Measurements from ENCODE around the gene CYP11A1.
A peak's percentile ranks its signal among the peaks of the same experiment; 100 is the strongest.

Gene CYP11A1

DNA sequence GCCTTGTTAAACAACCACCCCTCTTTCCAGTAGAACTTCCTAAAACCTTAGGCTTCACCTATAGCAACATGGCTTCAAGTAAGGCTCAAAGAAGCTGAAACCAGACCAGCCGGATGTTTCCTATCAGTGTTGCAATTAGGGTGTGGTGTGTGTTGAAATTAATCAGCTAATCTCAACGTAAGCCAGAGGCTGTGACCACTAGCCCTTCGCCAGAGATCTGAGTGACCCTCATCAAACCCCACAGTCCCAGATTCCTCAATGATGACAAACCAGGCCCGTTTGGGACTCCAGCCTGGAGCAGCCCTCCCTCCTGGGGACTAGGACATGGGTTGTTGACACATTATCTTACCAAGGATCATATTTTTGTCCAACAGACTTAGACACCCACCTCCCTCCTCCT is 27.3 kb downstream of the CYP11A1 start:
- no peak for DNase-seq

DNA sequence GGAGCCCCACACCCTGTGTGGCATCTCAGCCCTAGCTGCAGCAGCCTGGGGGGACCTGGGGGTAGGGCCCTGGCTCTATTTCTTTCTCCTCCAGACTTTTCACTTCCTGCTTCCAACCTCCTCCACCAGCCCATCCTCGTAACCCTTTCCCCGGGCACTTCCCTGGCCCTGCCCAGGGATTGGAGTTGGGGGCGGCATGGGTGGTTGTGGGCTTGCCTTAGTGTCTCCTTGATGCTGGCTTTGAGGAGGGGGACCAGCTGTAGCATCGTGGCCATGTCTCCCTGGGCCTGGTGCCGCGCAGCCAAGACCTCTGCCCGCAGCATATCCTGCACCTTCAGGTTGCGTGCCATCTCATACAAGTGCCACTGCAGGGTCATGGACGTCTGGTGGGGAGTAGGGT is 28.1 kb downstream of the CYP11A1 start:
- DNase-seq = no peak

DNA sequence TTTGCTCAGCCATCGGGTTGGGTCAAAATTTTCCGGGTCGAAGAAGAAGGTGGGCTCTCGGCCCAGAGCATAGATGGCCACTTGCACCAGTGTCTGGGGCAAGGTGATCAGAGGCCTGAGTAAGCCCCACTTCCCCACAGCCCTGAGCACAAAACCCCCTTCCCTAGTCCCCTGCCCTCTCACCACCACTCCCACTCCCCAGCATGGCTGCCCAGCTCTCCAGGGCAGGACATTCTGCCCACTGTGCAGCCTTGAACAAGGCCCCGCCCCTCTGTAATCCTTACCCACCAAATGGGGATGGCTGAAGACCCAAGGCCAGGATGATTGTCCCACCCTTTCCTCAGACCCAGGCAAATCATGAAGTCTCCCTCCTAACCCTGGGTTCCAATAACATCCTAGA is 28.8 kb downstream of the CYP11A1 start:
- no peak for DNase-seq

DNA sequence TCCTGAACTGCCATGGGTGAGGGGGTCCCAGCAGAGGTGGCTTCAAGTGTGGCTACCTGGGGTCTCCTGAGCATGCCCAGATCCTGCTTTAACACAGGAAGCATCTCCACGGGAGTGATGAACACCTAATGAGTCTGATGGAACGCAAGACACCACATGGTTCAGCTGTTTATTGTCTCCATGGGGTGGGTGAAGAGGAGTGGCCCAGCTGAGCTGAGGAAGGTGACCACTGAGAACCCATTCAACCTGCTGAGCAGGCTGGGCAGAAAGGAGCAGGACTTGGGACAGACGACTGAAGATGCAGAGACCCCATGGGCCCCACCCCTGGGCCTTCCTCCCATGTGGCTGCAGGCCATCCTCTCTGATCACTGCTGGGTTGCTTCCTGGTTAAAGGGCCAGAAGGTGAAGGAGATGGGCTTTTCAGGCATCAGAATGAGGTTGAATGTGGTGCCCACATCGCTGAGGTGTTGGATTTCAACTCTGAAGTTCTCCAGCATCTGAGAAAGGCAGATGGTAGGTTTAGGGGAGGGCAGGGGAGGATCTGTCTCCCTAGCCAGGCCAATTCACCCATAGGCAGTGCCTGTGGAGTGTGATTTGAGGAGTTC is 29.7 kb downstream of the CYP11A1 start:
- DNase-seq = no peak

DNA sequence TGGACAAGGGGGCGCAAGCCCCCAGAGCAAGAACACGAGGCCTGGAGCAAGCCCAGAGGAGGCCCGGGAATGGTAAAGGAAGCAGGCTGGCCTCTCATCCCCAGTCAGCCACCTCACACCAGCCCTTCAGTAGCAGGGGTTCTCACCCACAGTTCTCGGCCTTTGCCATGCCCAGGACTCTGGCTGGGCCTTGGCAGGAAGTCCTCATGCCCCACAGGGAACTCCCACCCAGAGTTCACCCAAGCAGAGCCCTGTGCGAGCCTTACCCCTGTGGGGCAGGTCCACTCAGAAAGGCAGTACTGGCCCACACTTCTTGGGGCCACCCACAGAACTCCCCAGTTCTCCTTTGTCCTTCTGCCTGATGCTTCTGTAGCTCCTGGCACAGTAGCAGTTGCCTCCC is 30.3 kb downstream of the CYP11A1 start:
- DNase-seq = no peak

DNA sequence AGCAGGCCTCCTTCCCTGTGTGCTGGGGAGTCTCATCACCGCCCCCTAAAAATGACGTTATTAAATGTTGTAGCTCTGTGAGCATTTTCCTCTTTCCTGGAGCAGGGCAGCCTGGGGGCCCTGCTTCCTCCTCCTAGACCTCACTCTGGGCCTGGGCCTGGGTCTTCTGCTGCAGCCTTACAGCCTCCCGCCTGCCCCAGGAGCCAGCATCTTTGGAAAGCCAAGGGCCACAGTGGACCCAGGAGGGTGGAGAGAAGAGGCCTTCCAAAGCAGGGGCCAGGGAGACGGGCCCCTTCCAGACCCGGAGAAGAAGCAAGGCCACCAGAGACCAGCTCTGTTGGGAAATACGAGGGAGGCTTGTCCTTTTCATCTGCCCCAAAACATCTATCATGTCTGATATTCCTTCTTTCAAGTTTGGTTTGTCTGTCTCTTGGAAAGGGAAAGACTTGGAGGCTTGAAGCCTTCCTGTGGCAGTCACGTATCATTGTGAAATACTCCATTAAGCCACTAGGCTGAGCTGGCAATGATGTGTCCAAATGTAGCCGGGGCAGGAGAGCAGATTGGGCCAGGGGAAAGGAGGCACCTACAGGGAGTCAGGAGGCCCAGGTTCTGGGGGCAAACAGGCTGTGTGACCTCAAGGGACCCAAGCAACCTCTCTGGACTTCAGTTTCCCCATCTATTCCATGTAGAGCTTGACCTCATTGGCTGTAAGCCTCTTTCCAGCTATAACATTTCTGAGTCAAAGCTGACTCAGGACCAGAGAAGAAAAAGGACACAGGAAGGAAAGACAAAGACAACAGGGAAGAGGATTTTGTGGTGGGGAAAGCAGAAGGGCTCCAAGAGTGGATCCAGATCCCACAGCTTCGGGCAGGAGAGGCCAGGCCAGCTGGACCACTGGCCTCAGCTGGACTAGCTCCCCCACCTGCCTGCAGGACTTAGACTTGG is 31.1 kb downstream of the CYP11A1 start:
- DNase-seq = no peak

DNA sequence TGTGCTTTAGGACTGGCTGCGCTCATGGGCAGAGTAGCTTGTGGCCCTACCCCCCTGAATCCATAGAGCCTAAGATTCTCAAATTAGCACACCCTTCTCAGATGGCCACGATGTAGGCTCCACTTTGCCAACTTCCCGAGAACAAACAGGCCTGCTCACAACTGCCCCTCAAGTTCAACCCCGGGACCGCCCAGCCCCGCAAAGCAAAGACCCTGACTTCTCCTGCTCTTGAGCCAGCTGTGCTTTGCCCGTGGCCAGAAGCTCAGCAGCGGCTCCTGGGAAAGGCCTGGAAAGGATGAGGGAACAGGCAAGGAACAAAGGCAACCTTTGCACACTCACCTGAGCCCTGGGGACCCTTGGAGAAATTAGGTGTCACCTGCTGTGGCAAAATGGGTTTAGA is 32.0 kb downstream of the CYP11A1 start:
- no peak for DNase-seq

DNA sequence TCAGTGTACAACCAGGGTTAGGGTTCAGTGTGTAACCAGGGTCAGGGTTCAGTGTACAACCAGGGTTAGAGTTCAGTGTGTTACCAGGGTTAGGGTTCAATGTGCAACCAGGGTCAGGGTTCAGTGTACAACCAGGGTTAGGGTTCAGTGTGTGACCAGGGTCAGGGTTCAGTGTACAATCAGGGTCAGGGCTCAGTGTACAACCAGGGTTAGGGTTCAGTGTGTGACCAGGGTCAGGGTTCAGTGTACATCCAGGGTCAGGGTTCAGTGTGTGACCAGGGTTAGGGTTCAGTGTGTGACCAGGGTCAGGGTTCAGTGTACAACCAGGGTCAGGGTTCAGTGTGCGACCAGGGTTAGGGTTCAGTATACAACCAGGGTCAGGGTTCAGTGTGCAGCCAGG is 33.3 kb downstream of the CYP11A1 start:
- no peak for DNase-seq

DNA sequence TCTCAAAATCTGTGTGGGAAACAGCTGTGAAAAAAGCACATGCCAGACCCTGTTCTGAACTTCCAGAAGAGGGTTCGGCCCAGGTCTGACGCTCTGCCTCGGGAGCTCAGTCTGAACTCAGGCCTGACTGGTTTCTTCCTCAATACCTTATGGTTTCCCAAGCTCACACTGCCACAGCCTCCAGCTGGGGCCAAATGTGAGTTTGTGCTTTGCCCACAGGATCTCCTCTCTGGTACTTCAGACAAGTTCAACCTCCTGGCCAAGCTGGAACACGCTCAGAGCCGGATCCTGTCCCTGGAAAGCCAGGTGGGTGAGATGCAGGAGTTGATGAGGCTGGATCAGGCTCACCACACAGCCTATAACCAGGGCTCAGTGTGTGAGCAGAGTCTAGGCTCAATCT is 33.8 kb downstream of the CYP11A1 start:
- DNase-seq = no peak

DNA sequence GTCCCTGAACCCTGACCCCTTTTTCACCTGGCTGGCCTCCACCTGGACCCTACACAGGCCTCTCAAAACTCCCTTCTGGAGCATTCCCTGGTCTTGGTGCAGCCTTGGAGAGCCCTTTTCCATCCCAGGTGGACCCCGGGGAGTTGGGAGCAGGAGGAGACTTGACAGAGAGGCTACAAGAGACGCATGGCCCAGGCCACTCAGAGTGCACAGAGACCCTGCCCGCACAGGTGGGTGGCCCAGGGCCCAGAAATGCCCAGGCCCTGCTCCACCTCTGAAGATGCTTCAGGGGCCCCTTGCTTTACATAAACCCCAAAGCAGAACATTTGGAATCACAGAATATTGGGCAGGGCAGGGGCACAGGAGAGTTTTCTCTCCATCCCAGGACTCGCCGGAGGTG is 34.4 kb downstream of the CYP11A1 start:
- no peak for DNase-seq

DNA sequence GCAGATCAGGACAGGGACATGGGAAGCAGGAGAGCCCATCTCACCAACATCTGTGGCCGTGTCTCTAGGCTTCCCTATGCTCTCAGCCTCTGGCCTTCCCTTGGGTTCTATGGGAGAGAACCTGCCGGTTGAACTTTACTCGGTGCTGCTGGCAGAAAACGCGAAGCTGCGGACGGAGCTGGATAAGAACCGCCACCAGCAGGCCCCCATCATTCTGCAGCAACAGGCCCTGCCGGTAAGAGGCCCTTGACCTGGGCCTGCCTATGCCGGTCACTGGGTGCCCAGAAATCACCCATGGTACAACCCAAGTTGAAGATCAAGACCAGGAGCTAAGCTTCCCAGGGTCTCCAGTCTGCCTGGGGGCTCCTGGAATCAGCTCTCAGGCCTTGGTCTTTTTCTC is 34.8 kb downstream of the CYP11A1 start:
- no peak for DNase-seq

DNA sequence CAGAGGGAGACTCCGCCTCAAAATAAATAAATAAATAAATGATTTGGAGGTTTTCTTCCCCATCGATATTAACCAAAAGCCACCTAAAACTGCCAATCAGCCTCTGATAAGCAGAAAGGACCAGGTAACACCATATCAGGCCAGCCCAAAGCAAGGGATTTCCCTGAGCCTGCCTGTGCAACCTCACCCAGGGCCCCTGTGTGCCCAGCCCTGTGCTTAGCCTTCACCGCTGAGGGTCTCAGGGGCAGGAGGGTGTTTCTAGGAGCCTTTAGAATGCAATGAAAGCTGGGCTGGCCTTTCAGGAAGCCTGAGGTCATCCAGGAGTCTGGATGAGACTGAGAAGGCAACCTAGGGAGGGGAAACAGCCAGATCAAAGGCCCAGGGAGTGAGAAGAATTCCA is 35.4 kb downstream of the CYP11A1 start:
- DNase-seq = no peak

DNA sequence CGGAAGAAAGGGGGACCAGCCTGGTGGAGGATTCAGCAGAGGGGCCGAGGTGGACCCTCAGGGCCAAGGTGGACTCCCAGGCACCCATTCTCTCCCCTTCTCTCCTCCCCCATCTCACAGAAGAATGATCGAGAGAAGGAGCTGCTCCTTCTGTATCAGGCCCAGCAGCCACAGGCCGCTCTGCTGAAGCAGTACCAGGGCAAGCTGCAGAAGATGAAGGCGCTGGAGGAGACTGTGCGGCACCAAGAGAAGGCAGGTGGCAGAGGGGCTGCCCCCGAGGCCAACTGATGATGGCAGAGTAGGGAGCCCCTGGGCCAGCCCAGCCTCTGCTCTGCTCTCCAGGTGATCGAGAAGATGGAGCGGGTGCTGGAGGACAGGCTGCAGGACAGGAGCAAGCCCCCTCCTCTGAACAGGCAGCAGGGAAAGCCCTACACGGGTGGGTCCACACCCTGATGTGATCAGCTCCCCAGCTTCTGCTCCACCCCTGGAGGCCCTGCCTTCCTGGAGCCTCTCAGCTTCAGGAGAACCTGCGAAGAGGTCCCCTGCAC is 36.5 kb downstream of the CYP11A1 start:
- no peak for DNase-seq

DNA sequence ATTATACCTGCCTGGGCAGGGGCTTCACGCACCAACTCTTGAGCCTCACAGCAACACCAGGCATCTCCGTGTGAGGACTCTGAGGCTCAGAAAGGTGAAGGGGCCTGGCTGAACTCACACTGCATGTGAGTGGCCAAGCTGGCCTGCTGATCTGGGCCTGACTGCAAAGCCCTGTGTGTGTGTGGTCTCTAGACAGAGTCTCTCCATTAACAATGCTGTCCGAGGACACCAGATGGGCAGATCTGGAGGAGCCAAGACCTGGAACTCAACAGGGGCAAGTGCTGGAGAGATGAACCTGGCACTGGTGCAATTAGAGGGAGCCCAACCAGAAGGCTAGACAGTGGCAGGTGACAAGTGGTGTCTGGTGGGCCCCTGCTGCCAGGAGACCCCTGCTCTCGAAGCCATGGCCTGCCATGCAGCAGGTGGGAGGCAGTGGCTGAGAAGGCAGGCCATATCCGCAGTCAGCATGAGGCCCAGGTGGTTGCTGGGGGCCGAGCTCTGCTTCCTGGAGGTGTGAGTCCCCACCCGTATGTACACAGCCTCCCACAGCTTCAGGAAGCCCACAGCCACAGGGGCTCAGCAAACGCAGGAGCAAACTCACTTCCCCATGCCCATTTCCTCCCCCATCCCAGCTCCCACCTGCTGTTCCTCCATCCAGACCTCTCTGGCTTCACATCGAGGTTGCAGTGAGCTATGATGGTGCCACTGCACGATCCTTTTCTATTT is 39.0 kb downstream of the CYP11A1 start:
- DNase-seq = peak; percentile 92

DNA sequence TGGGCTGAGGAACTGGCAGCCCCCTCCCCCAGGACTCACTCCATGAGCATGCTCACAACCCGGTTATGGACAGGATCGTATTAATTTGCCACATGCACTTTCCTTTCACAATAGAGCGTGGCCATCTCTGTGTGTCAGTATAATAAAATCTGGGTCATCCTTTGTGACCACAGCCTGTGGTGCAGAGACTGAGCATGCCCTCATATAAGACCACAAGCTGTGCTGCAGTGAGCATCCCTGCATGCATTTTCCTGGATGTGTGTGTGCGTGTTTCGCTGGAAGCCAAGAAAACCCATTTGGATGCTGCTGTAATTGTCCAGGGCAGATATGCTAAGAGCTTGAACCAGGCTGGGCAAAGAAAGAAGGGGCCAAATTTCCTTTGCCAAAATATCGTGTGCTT is 39.7 kb downstream of the CYP11A1 start:
- DNase-seq = peak; percentile 37

DNA sequence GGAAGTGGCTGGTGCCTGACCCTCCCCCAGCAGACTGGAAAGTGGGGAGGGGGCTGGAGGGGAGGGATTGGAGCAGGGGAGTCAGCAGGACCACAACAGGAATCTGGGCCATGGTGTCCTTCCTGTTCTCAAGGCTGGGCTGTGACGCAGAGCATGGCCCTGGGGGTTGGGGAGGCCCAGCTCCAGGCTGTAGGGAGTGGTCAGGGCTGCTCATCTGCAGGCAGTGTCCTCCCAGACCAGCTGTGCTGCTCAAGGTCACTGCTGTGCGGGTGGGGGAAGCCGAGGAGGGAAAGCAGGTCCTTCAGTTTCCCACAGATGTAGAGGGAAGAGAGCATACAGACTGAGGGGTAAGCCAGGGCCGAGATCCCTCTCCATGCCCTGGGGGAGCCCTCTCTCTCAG is 40.7 kb downstream of the CYP11A1 start:
- no peak for DNase-seq

DNA sequence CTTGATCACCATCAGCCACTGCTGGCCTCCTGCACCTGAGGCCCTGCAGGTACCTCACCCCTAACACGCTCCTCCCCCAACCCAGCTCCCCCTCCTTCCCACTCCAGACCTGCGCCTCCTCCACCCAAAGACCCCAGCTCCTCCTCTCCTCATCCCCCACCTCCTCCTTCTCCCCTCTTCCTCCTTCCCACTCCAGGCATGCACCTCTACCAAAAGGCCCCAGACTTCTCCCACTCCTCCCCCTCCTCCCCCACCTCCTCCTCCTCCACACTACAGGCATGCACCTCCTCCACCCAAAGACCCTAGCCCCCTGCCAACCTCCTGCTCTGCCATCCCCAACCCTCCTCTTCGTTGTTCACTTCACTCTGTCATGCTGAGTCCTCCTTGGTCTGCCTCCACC is 42.7 kb downstream of the CYP11A1 start:
- no peak for DNase-seq

DNA sequence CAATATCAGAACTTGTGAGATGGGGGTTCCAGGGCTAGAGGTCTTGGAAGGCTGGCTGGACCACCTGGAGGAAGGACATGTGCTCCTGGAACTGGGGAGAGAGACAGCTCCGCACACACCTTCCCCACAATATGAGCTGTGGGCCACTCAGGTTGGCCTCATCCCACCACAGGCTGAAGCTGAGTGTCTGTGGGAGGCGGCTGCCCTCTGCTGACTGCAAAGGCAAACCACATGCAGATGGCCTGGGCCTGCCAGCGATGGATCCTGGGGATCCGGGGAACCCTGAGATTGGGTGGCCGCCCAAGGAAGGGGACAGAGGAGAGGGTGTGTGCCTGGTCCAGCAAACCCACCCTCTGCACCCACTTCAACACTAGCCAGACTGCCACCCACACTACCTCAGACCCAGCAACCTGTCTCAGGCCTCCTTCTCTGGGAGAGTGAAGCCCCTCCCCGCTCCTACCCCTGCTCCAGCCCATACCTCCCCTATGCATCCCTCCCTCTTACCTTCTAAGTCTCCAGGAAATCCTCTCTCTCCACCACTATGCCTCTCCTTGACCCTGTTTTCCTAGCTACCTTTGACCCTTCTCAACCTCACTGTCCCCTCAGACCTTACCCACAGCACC is 44.8 kb downstream of the CYP11A1 start:
- peak; percentile 81 for DNase-seq

DNA sequence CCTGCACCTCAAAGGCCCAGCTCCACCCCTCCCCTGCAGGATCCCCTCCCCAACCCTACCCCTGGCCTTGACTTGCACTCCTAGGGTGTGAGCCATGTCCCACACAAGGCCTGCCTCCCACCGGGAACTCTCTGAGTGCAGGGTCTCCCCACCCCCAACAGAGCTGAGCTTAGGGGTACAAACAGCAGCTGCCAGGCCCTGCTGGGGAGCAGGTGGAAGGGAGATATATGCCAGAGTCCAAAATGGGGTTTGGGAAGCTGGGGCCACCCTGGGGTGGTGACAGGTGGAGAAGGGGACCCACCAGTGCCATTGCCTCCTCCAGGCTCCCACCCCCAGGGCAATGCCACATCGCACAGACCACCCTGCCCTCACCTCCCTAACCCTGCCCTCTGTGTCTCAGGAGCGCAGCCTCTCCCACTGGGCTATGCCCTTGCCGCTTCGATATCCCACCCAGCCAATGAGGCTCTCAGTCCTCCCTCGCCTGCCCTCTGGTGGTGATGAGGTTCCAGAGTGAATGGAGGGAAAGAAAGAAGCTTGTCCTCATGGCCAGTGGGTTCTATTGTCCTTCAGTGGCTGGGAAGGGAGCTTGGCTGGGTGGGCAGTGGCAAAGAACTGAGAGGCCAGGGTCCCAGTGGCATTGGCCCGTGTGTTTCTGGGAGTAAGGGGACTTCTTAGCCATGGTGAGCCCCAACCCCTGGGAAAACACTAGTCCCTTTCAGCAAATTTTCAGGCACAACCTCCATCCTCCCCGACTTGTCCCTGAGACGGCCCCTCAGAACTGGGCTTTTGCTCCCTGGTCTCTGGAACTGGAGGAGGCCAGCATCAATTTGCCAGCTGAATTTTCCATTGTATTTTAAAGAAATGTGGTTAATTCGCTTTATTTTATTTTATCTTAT is 46.8 kb downstream of the CYP11A1 start:
- DNase-seq = peak; percentile 81

DNA sequence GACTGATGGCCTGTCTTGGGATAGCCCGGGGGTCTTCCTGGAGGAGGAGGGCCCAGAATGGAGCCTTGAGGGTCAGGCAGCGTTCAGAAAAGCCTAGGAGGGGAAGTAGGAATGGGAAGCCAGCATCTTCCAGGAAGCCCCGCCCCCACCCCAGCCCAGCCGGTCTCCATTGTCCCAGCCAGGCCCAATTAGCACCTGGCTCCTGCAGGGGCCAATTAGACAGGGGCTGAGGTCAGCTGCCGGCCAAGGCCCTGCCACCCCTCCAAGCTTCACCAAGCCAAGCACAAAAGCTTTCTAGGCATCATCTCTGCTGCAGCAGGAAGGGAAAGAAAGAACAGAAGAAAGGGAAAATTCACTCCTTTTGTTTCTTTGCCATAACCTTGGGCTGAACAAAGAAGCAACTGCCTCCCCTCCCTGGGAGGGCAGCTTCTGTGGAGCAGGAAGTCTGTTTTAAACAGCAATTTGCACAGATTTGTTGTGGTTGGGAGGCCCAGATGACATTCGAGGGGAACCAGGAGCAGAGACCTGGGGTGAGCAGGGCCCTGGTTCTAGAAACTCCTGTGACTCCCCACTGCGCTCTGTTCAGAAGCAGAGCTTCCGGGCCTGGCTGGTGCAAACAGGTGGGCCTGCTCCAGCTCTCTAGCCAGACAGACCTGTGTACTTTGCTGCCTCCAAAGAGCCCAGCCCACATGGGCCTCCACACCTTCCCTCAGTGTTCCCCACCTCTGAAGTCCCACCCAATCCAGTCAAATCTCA is 47.7 kb downstream of the CYP11A1 start:
- peak; percentile 93 for DNase-seq

DNA sequence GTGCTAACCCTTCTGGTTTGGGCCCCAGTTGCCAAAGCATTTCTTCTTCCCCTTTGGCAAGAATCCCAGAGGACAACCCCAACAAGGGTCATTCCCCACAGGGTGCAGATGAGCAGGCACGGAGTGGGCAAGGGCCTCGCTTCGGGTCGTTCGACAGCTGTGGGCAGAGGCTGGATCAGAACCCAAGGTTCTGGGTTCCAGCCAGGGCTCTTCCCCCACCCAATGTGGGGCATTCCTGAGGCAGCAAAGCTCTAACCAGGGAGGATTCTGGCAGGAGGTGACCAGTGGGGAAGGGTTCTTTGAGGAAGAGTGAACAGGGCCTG is 48.3 kb downstream of the CYP11A1 start:
- no peak for DNase-seq
